ENCODE measurements around the gene GTPBP4. TPM values are rescaled to one million over a fixed set of nuclear protein-coding genes. Genes with fewer than 3 reads are reported as not detected.

The GTPBP4 gene
- total RNA-seq, 4 donors from 2014 or later, result 16.9 to 196 (median 22.6) TPM

GRCh38 chr10:994836-995558 lies 6.8 kb downstream of the GTPBP4 start:
- peaks cover 0 to 73% (median 0%) of the 10 kb centered on the region in 3 donors for H3K36me3 ChIP-seq
- DNase-seq, result no peak

GRCh38 chr10:995559-995926 lies 7.3 kb downstream of the GTPBP4 start:
- Histone ChIP-seq H3K36me3 (peaks cover 0 to 76% (median 0%) of the 10 kb centered on the region in 3 donors), H3K27me3 (no peaks in the 10 kb centered on the region), H3K27ac (no peak overlapping the region), H3K4me3 (no peak overlapping the region), H3K4me1 (no peaks in the 10 kb centered on the region), H3K9me3 (no peaks in the 10 kb centered on the region)
- no peak for DNase-seq
- no peak for TF ChIP-seq POLR2A (IDR thresholded peaks at IDR 0.05)
- no peak for TF ChIP-seq CTCF (IDR thresholded peaks at IDR 0.05)

More at GRCh38 chr10:994836-995558, 6.8 kb downstream of the GTPBP4 start:
- Histone ChIP-seq H3K27me3 (no peaks in the 10 kb centered on the region), H3K4me1 (peaks cover 0 to 5% (median 0%) of the 10 kb centered on the region in 4 donors), H3K4me3 (no peak overlapping the region), H3K27ac (no peak overlapping the region), H3K9me3 (no peaks in the 10 kb centered on the region)
- TF ChIP-seq POLR2A (IDR thresholded peaks at IDR 0.05) (no peak), CTCF (IDR thresholded peaks at IDR 0.05) (no peak)

- peaks cover 0 to 81% (median 0%) of the 10 kb centered on the region in 3 donors for H3K36me3 ChIP-seq
- no peaks in the 10 kb centered on the region for H3K4me1 ChIP-seq
- no peaks in the 10 kb centered on the region for H3K9me3 ChIP-seq
- TF ChIP-seq POLR2A (IDR thresholded peaks at IDR 0.05), result no peak
- no peak for TF ChIP-seq CTCF (IDR thresholded peaks at IDR 0.05)
- H3K4me3 ChIP-seq, result no peak overlapping the region
- no peak for DNase-seq
- H3K27me3 ChIP-seq, result no peaks in the 10 kb centered on the region
- H3K27ac ChIP-seq, result no peak overlapping the region
Observed at GRCh38 chr10:996031-996430, 7.8 kb downstream of the GTPBP4 start.

- Histone ChIP-seq H3K4me1 (no peaks in the 10 kb centered on the region), H3K4me3 (no peak overlapping the region), H3K27ac (no peak overlapping the region), H3K27me3 (no peaks in the 10 kb centered on the region), H3K9me3 (peaks cover 0 to 5% (median 0%) of the 10 kb centered on the region in 4 donors), H3K36me3 (peaks cover 0 to 95% (median 0%) of the 10 kb centered on the region in 3 donors)
- TF ChIP-seq CTCF (IDR thresholded peaks at IDR 0.05) (no peak), POLR2A (IDR thresholded peaks at IDR 0.05) (no peak)
- no peak for DNase-seq
Observed at GRCh38 chr10:997266-998022, 9.2 kb downstream of the GTPBP4 start.

- DNase-seq, result no peak
- Histone ChIP-seq H3K27me3 (no peaks in the 10 kb centered on the region), H3K4me3 (no peak overlapping the region), H3K36me3 (peaks cover 0 to 98% (median 5%) of the 10 kb centered on the region in 3 donors), H3K4me1 (no peaks in the 10 kb centered on the region), H3K9me3 (peaks cover 0 to 9% (median 0%) of the 10 kb centered on the region in 4 donors), H3K27ac (no peak overlapping the region)
- no peak for TF ChIP-seq POLR2A (IDR thresholded peaks at IDR 0.05)
- TF ChIP-seq CTCF (IDR thresholded peaks at IDR 0.05), result no peak
Observed at GRCh38 chr10:1002425-1003006, 14.3 kb downstream of the GTPBP4 start.
